ENCODE measurements around the gene MIAT. TPM values are rescaled to one million over a fixed set of nuclear protein-coding genes. Genes with fewer than 3 reads are reported as not detected.
"Not testable (repeated sequence)": the region's sequence is repeated elsewhere in the genome, so short reads cannot be mapped to it uniquely, and the experiment has no call there.

Gene MIAT
- total RNA-seq (2014; rRNA removed; shearing (Covaris generic); ENCODE audit: low replicate concordance): 0.33 TPM in 1 of 2 replicates, not detected in the other

DNA sequence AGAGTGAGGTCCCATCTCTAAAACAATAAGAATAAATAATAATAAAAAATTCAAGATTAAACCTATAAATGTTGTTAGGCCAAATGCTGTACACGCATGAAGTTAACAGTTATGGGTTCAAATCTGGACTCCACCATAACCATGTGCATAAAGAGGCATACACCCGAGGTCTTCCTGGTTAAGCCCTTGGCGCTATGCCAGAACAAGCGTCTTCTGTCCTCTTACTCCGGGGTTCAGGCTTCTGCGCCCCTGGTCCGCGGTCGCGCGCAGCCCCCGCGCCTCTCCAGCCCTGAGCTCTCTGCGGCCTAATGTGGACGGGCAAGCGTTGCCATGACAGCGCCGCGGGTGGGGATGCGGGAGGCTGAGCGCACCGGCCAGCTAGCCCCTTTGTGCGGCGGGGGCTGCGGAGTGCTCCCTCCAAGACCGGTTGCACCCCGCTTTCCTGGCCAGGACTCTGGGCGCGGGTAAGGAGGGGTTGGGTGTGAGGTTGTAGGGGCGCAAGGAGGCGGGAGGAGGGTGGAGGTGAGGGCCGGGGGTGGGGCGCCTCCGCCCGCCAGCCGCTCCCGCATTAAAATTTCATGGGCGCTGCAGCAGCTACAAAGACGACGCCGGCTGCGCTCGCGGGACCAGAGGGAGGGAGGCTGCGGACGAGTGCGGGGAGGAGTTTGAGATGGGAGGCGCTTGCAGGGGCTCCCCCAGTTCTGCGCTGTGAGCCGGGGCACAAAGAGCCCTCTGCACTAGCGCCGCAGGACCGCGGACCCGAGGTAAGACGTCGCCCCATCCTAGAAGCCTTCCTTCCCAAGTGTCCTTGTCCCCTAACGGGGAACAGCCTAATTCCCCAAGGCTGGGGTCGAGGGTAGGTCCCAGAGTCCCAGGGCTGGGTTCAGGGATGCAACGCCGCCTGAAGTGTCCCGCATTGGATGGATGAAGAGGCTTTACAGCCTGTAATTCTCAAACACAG is at the start of gene MIAT:
TSS of gene MIAT (plus strand) at position 698 of the 961 bp plus-strand sequence.
- no peak for DNase-seq
- H3K4me3 ChIP-seq: no peak within 1 kb of the TSS; the same call in 1 of the 2 replicates
- H3K36me3 ChIP-seq: no peaks in the 10 kb centered on the region
- H3K9me3 ChIP-seq: no peaks in the 10 kb centered on the region
- H3K27me3 ChIP-seq: peaks cover 21% of the 10 kb centered on the region

DNA sequence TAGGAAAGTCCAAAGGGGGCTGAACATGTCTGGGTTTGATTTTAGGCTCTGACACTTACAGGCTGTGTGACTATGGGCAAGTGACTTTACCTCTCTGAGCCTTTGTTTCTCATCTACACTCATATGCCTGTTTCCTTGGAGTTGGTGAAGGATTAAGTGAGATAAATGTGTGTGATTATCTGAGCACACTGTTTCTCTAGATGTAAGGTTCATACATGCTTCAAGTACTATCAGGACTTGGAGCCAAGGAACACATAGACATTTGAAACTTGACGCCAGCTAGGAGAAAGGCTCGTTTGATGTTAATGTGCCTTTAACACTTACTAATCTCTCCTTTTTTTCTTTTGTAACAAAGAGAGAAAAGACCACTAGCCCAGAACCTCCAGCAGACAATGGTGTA is 49.3 kb upstream of the MIAT start:
- Histone ChIP-seq H3K27me3 (no peaks in the 10 kb centered on the region), H3K36me3 (no peaks in the 10 kb centered on the region), H3K9me3 (no peaks in the 10 kb centered on the region), H3K4me3 (no peak overlapping the region)
- DNase-seq: no peak

DNA sequence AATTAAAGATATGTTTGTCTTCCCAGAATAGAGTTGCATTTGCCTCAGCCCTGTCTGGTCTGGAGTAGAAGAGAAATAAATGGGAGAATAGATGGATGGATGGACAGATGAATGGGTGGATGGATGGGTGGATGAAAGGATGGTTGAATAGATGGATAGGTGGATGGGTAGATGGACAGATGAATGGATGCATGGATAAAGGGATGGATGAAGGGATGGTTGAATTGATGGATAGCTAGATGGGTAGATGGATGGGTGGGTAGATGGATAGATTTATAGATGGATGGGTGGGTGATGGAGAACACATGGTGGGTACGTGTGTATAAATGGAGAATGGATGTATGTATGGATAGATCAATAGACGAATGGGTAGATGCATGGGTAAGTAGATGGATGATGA is 48.1 kb upstream of the MIAT start:
- no peaks in the 10 kb centered on the region for H3K9me3 ChIP-seq
- no peak overlapping the region for H3K4me3 ChIP-seq
- no peaks in the 10 kb centered on the region for H3K27me3 ChIP-seq
- H3K36me3 ChIP-seq: no peaks in the 10 kb centered on the region
- DNase-seq: no peak

DNA sequence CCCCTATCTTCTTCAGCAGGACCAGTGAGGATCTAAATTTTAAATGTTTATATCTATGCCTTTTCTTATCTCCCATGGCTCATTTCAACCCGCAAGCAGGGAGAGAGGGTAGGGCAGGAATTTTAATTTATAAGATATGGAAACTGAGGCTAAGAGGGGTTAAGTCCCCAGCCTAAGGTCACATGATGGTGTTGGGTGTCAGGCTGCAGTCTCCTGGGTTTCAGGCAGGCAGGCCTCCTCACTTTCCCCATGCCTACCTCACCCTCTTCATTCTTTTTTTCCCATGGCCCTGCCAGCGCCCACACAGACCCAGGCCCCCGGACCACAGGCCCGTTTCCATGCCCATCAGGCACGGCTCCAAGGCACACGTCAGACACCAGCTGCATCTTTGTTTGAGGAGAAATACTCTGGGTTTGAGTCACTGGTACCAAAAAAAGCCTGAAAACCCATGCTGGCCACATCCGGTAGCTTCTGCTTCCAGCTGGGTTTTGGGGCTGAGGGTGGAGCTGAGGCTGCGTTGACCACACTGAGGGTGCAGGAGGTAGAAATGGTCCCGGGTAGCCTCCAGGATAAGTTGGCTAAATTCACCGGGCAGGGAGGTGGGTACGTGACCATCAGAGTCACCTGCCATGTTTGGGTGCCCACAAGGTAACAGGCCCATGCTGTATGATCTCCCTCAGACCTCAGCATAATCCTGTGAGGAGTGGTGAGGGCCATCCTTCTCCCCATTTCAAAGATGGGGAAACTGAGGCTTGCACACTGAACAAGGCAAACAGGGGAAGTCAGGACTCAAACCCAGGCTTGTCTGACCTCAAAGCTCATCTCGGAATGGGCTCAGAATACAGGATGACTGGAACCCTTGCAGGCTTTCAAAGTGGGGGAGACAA is 47.1 kb upstream of the MIAT start:
- Histone ChIP-seq H3K9me3 (no peaks in the 10 kb centered on the region), H3K4me3 (no peak overlapping the region)

DNA sequence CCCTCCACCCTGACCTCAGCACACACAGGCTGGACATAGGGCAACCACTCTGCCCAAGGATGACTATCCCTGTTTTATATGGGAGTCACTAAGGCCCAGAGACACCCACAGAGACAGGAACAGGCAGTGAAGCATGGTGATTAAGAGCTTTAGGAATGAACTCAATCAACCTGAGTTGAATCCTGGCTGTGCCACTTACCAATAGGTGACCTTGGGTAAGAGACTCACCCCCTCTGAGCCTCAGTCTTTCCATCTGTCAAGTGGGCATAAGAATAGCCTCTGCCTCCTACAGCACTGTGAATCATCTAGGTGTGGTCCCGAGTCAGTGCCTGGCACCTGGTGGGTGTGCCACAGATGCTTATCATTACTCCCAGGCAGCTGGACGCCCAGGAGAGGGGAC is 46.4 kb upstream of the MIAT start:
- Histone ChIP-seq H3K27me3 (no peaks in the 10 kb centered on the region), H3K9me3 (no peaks in the 10 kb centered on the region), H3K36me3 (no peaks in the 10 kb centered on the region), H3K4me3 (no peak overlapping the region)
- peak; percentile 22 for DNase-seq

More for the DNA sequence above, 47.1 kb upstream of the MIAT start:
- no peaks in the 10 kb centered on the region for H3K36me3 ChIP-seq
- peak; percentile 92 for DNase-seq
- no peaks in the 10 kb centered on the region for H3K27me3 ChIP-seq

- no peak overlapping the region for H3K4me3 ChIP-seq
- no peaks in the 10 kb centered on the region for H3K36me3 ChIP-seq
- DNase-seq: no peak
- H3K27me3 ChIP-seq: no peaks in the 10 kb centered on the region
- H3K9me3 ChIP-seq: no peaks in the 10 kb centered on the region
Measured at GRCh38 chr22:26612652-26613051, 44.7 kb upstream of the MIAT start.

DNA sequence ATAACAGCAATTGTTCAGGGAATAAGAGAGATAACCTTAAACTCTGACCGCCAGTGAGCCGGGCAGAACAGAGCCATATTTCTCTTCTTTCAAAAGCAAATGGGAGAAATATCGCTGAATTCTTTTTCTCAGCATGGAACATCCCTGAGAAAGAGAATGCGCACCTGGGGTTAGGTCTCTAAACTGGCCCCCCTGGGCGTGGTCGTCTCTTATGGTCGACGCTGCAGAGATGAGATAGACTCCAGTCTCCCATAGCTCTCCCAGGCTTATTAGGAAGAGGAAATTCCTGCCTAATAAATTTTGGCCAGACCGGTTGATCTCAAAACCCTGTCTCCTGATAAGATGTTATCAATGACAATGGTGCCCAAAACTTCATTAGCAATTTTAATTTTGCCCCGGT is 43.6 kb upstream of the MIAT start:
- not testable (repeated sequence) for H3K4me3 ChIP-seq, H3K36me3 ChIP-seq, H3K27me3 ChIP-seq, H3K9me3 ChIP-seq, DNase-seq

DNA sequence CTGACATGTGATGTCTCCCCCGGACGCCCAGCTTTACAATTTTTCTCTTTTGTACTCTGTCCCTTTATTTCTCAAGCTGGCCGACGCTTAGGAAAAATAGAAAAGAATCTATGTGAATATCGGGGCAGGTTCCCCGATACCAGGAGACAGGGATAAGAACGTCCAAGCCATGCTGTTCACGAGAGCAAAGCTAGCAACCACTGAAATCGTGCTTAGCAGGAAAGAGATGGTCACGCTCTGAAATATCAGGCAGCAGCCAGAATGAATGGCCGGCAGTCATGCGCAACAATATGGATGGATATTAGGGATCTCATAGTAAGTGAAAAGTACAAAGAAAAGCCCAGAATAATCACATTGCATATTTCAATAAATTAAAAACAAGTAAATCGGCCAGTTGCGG is 43.1 kb upstream of the MIAT start:
- DNase-seq: no peak
- Histone ChIP-seq H3K4me3 (no peak overlapping the region), H3K36me3 (no peaks in the 10 kb centered on the region), H3K9me3 (no peaks in the 10 kb centered on the region), H3K27me3 (no peaks in the 10 kb centered on the region)

DNA sequence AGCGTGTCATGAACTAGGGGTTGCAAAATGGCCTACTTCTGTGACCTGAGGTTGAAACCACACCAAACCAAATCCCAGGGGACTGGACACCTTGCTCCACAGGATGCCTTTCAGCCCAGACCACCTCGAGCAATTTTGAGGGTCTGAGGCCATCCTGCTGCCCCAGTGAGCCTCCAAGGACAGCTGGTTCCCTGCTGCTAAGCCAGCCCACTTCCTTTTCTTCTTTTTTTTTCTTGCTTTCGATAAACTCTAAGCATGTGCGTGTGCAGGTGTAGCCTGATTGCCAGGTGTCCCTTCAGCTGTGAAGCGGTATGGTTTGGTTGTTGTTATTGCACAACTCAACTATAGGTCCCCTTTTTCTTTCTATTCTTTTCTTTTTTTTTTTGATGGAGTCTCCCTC is 42.2 kb upstream of the MIAT start:
- no peak overlapping the region for H3K4me3 ChIP-seq

DNA sequence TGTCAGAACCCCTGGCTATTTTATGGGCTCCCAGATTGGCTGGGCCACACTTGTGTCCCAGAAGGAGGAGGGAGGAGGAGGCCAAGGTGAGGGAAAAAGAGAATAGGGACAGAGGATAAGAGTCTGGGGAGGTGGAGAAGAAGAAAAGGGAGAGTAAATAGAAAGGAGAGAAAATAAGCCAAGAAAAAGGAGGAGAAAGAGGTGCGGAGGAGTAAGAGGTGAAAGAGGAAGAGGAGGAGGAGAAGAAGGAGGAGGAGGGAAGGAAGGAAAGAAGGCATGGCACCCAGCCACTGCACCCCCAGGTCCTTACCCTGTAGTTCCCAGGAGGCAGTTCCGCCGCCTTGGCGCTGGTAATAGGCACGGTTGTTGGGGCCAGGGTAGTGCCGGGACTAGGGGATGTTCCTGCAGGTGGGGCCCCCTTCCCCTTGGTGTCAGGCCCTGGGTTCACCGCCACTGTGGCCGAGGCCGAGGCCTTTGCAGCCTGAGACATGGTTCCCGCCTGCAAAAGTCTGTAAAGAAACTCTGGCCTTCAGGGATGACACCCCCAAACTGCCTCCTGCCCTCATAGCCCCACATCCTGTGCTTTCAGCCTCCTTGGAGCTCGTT is 41.5 kb upstream of the MIAT start:
- H3K9me3 ChIP-seq: no peaks in the 10 kb centered on the region
- no peaks in the 10 kb centered on the region for H3K36me3 ChIP-seq
- no peak for DNase-seq
- no peak overlapping the region for H3K4me3 ChIP-seq
- no peaks in the 10 kb centered on the region for H3K27me3 ChIP-seq

More for the DNA sequence above, 42.2 kb upstream of the MIAT start:
- H3K27me3 ChIP-seq: no peaks in the 10 kb centered on the region
- no peaks in the 10 kb centered on the region for H3K36me3 ChIP-seq
- no peaks in the 10 kb centered on the region for H3K9me3 ChIP-seq
- DNase-seq: no peak

GRCh38 chr22:26616650-26617049 is 40.7 kb upstream of the MIAT start:
- no peaks in the 10 kb centered on the region for H3K36me3 ChIP-seq
- no peak overlapping the region for H3K4me3 ChIP-seq
- no peaks in the 10 kb centered on the region for H3K27me3 ChIP-seq
- no peak for DNase-seq
- no peaks in the 10 kb centered on the region for H3K9me3 ChIP-seq

DNA sequence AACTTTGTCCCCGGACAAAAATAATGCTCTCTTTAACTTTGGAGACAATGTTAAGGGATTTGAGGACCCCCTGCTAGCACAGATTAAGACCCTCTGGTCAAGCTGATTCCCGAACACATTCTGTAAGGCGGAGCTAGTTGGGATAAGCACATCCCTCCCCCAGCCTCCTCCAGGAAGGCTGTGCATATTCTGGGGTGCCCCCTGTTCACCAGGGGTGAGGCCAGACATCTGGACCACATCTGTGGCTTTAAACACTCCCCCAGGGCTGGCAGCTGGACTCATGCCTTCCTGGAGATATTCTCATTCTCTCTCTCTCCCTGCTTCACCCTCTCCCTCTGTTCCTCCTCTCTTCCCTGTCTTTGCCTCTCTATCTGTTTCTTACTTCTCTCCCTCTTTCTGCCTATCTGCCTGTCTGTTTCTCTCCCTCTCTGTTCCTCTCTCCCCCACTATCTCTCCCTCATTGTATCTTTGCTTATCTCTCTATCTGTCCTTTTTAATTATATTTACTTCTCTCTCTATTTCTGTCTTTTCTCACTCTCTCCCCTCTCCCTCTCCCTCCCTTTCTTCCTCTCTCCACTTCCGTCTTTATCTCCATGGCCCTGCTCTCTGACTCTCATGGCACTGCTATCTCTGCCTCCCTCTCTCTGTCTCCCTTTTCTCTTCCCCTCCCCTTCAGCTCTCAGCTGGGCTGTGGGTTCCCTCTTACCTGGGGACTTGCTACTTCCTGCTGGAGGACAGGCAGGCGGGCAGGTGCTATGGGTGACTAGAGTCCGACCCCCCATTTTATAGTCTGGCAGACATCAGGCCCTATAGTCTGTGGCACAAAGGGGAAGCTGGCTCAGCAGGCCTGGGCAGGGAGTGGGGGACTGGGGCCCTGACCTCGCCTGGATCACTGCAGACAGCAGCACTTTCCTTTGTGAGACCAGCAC is 39.9 kb upstream of the MIAT start, which contains the start of gene CRYBB1:
TSS of gene CRYBB1 (minus strand) at position 757 of the 929 bp plus-strand sequence. CDS start 1,708 bp downstream, outside the sequence.
- H3K9me3 ChIP-seq: no peaks in the 10 kb centered on the region
- no peaks in the 10 kb centered on the region for H3K36me3 ChIP-seq
- DNase-seq: no peak

GRCh38 chr22:26618455-26618854 is 38.9 kb upstream of the MIAT start:
- no peaks in the 10 kb centered on the region for H3K36me3 ChIP-seq
- no peak for DNase-seq
- no peaks in the 10 kb centered on the region for H3K9me3 ChIP-seq
- no peaks in the 10 kb centered on the region for H3K27me3 ChIP-seq
- no peak overlapping the region for H3K4me3 ChIP-seq

More for the DNA sequence above, 39.9 kb upstream of the MIAT start, which contains the start of gene CRYBB1:
- H3K27me3 ChIP-seq: no peaks in the 10 kb centered on the region
- no peak within 1 kb of the TSS for H3K4me3 ChIP-seq

GRCh38 chr22:26619510-26619909 is 37.9 kb upstream of the MIAT start:
- no peaks in the 10 kb centered on the region for H3K27me3 ChIP-seq
- no peaks in the 10 kb centered on the region for H3K9me3 ChIP-seq
- no peak overlapping the region for H3K4me3 ChIP-seq
- no peaks in the 10 kb centered on the region for H3K36me3 ChIP-seq
- no peak for DNase-seq

DNA sequence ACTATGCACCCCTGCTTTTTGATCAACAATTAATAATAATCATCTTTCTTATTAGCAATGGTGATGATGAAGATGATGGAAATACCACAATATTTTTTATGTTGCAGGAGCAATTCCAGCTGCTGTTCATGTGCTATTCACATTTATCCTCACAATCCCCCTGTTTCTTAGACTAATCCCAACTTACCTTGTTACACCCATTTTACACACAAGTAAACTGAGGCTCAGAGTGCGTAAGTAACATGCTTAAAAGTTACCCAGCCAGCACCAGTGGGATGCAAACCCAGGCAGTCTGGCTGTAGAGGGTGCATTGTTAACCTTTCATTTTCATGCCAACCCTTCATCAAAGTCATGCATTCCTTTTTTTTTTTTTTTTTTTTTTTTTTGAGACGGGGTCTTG is 37.2 kb upstream of the MIAT start:
- no peak overlapping the region for H3K4me3 ChIP-seq
- H3K9me3 ChIP-seq: no peaks in the 10 kb centered on the region
- no peak for DNase-seq
- no peaks in the 10 kb centered on the region for H3K27me3 ChIP-seq
- H3K36me3 ChIP-seq: no peaks in the 10 kb centered on the region

DNA sequence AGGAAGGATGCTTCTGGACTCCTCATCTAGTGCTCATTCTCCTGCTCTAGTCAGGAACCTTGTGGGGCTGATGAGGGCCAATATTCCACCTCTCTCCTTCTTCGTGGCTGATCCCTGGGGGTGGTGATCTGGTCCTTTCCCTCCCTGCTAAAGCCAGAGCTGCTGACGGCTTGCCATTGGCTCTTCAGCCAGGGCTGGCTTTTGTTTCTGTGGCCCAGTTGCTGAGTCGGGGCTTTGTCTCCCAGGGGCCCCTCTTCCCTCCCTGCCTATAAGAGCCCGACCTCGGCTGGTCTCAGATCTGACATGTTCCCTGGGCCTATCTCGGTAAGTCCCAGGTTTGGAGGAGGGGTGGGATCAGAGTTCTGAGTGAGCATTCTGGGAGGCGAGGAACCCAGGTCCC is 35.7 kb upstream of the MIAT start, which contains the start of gene CRYBA4:
TSS of gene CRYBA4 (plus strand) at position 301 of the 400 bp plus-strand sequence. CDS start 634 bp downstream, outside the sequence.
- H3K9me3 ChIP-seq: no peaks in the 10 kb centered on the region
- H3K4me3 ChIP-seq: no peak within 1 kb of the TSS
- no peaks in the 10 kb centered on the region for H3K36me3 ChIP-seq
- DNase-seq: no peak
- H3K27me3 ChIP-seq: no peaks in the 10 kb centered on the region

Data from MG63 (cell line).